HG03469 (cell line): ENCODE data around the gene SENP3.

Experiments
- ATAC-seq: cut with Tn5 transposase; IDR thresholded peaks from one replicate; pipeline ENCODE4 v1.9.1; 2021; ENCODE audit warnings: mild to moderate bottlenecking, moderate library complexity, moderate number of reproducible peaks; ENCODE audit not compliant: unreplicated experiment

SENP3 gene

GRCh38 chr17:7575959-7576358, 14.2 kb downstream of the SENP3 start:
- ATAC-seq = no peak

GRCh38 chr17:7576432-7576937, 14.8 kb downstream of the SENP3 start:
- no peak for ATAC-seq

- no peak for ATAC-seq
Observed at GRCh38 chr17:7577327-7578199, 15.8 kb downstream of the SENP3 start.

GRCh38 chr17:7579001-7579833, 17.5 kb downstream of the SENP3 start, which contains the start of gene CD68:
CD68 (plus strand) TSS chr17:7579638; CDS start chr17:7579678, 40 bp downstream.
- ATAC-seq = no peak

- no peak for ATAC-seq
Observed at GRCh38 chr17:7579834-7580603, 18.3 kb downstream of the SENP3 start.

- no peak for ATAC-seq
Observed at GRCh38 chr17:7580604-7581575, 19.2 kb downstream of the SENP3 start.

GRCh38 chr17:7582396-7583252, 20.9 kb downstream of the SENP3 start:
- no peak for ATAC-seq

- no peak for ATAC-seq
Observed at GRCh38 chr17:7583253-7584109, 21.8 kb downstream of the SENP3 start, which contains the start of gene MPDU1. MPDU1 (plus strand) TSS chr17:7583852; CDS start chr17:7583863, 11 bp downstream.

- no peak for ATAC-seq
Observed at GRCh38 chr17:7586673-7587419, 25.1 kb downstream of the SENP3 start.

GRCh38 chr17:7587420-7588151, 25.9 kb downstream of the SENP3 start:
- no peak for ATAC-seq

GRCh38 chr17:7588553-7589203, 27.0 kb downstream of the SENP3 start:
- no peak for ATAC-seq

GRCh38 chr17:7589204-7589868, 27.6 kb downstream of the SENP3 start:
- no peak for ATAC-seq

- ATAC-seq = no peak
Observed at GRCh38 chr17:7589891-7590691, 28.4 kb downstream of the SENP3 start, which contains the start of gene SOX15. SOX15 (minus strand) TSS chr17:7590094; CDS start chr17:7589676, 418 bp downstream.

GRCh38 chr17:7590743-7591142, 29.0 kb downstream of the SENP3 start:
- no peak for ATAC-seq
